GM21619 (cell line): ENCODE measurements around the gene HDLBP.

Experiments
- ATAC-seq: cut with Tn5 transposase; IDR thresholded peaks from one replicate; pipeline ENCODE4 v1.9.1; 2021; ENCODE audit not compliant: unreplicated experiment

The HDLBP gene, protein sequence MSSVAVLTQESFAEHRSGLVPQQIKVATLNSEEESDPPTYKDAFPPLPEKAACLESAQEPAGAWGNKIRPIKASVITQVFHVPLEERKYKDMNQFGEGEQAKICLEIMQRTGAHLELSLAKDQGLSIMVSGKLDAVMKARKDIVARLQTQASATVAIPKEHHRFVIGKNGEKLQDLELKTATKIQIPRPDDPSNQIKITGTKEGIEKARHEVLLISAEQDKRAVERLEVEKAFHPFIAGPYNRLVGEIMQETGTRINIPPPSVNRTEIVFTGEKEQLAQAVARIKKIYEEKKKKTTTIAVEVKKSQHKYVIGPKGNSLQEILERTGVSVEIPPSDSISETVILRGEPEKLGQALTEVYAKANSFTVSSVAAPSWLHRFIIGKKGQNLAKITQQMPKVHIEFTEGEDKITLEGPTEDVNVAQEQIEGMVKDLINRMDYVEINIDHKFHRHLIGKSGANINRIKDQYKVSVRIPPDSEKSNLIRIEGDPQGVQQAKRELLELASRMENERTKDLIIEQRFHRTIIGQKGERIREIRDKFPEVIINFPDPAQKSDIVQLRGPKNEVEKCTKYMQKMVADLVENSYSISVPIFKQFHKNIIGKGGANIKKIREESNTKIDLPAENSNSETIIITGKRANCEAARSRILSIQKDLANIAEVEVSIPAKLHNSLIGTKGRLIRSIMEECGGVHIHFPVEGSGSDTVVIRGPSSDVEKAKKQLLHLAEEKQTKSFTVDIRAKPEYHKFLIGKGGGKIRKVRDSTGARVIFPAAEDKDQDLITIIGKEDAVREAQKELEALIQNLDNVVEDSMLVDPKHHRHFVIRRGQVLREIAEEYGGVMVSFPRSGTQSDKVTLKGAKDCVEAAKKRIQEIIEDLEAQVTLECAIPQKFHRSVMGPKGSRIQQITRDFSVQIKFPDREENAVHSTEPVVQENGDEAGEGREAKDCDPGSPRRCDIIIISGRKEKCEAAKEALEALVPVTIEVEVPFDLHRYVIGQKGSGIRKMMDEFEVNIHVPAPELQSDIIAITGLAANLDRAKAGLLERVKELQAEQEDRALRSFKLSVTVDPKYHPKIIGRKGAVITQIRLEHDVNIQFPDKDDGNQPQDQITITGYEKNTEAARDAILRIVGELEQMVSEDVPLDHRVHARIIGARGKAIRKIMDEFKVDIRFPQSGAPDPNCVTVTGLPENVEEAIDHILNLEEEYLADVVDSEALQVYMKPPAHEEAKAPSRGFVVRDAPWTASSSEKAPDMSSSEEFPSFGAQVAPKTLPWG (N-terminal part only)

DNA sequence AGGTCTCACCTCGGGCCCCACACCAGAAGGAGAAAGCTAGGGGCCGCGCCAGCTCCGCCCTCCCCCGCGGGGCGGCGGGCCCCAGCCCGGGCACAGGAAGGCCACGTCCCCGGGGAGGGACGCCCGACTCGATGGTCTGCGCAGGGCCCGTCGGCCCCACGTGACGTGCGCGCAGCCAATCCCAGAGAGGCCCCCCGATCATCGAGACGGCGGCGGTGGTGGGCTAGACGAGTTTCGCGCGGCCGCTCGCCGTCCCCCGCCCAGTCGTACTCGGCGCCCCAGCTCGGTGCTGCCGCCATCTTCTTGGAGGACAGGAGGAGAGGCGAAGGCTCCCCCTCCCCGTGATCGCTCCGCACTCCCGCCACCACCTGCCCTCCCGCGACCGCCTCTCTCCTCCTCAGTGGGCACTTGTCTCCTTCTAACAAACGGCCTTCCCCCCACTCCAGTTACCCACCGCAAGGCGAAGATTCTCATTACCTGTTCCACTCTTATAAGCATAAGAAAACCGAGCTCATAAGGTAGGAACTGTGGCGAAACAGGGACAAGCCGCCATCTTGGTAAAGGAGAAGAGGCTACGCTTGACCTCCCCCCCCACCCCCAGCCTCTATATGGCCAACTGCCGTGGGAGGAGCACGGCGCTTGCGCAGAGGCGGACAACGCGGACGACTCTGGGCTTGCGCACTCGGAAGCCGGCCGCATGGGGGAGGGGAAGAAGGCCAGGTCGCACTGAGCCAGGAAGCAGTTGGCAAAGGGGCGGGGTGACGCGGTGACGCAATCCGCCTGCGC is at the start of gene HDLBP:
Gene HDLBP, minus strand, starts transcription at position 580 of the 786 bp plus-strand sequence. CDS start 48,803 bp downstream, outside the sequence.
- ATAC-seq: peak; percentile 62

DNA sequence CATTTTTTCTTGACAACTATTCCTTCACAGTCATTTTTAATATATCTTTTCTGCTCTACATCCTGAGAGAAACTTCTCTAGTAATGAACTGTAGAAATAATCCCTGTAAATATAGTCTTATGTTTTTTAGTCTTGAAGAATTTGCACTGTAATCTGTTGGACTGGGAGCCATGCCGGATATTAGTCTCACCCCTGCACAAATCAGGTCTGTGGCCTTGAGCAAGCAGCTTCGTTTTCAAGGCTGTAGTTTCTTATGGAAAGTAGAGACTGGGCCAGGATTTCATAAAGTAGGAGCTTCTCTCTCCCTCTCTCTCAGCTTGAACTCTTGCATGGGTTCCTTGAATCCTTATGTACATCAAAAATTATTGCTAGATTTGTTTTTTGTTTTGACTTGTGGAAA is 49.3 kb upstream of the HDLBP start:
- no peak for ATAC-seq

DNA sequence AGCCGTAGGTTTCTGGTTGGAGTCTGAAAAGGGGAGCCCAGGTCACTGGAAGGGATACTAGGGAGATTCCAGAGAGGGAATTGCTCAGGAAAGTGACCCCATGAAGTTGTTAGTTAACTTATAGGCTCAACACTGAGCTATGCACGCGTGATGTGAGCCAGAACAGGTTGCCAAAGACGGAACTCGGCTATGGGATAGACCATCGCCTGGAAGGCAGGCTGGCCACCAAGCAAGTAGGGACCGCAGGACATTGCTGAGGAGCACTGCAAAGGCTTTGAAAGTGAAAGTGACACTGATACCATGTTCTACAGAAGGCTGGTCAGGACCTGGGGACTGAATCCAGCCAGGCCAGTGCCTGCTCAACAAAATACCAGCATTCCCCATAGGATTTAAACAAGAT is 48.0 kb upstream of the HDLBP start:
- ATAC-seq: no peak

DNA sequence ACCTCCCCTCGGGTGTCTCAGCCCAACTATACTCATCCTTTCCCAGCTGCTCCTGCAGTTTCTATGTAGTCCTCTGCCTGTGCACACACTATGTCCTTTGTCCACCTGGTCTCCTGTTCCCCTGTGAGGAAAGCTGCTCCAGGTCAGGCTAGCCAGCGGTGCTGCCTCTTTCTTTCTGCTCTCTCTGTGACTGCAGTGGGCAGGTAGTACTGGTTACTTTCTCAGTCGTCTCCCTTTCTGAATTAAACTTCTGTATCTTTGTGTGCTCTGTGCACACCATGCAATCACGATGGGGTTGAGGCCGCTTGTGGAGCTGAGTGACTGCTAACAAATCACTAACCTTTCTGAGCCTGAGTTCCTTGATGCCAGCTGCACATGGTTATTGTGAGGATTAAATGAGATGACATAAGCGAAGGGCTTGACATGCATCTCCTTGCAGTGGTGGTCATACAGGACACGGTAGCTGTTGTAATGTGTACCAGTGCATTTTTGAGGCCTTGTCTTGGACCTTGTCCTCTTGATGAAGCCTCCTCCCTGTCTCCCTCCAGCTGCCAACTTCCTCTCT is 44.1 kb upstream of the HDLBP start:
- ATAC-seq: no peak

DNA sequence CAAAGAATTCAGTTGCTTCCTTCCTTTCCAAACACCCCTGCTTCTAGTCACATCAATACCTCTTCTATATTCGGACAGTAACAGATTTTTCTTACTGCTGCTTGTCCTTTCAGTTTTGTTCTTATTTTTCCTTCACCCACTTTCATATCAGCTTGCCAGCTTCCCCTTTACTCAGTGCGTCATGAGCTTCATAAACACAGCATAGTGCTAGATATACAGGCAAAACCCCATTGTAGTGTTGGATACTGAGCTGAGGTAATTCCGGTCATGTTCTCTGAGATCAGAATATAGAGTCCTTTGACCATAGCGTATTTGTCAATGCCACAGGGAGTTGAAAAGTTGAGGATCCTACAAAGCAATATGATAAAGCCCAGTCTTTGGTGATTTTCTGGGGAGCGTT is 43.0 kb upstream of the HDLBP start:
- ATAC-seq: peak; percentile 34

DNA sequence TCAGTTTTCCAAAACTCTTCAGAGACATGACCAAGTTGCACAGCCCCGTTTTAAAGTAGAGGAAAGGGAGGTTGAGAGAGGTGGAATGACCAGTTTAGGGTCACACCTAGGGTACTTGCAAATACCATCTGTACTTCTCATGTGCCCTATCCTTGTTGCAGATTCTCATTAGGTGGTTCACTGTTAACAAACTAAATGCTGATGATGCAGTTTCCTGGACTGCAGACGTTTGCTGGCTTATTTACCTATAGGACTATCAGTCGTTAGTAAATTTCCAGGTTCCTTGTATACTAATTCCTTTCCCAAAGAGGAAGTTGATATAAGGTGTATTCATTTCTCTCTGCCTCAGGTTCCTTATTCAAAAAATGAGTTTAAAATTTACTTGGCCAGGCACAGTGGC is 42.1 kb upstream of the HDLBP start:
- ATAC-seq: no peak

DNA sequence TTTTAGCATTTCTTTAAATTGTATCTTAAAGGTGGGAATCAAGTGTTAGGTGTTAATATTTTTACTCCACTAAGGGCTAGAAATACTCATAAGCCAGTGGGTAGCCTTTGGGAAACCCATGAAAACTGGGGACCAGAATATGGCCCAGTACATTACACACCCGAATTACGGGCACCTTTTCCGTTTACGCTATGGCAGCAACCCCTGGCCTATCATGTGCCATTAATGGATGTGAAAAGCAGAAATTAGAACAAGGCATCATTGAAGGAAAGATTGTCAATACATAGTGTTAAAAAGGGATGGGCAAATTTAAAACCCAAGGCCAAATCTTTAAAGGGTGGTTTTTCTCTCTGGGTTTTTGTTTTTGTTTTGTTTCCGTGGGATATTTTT is 41.4 kb upstream of the HDLBP start:
- ATAC-seq: no peak

DNA sequence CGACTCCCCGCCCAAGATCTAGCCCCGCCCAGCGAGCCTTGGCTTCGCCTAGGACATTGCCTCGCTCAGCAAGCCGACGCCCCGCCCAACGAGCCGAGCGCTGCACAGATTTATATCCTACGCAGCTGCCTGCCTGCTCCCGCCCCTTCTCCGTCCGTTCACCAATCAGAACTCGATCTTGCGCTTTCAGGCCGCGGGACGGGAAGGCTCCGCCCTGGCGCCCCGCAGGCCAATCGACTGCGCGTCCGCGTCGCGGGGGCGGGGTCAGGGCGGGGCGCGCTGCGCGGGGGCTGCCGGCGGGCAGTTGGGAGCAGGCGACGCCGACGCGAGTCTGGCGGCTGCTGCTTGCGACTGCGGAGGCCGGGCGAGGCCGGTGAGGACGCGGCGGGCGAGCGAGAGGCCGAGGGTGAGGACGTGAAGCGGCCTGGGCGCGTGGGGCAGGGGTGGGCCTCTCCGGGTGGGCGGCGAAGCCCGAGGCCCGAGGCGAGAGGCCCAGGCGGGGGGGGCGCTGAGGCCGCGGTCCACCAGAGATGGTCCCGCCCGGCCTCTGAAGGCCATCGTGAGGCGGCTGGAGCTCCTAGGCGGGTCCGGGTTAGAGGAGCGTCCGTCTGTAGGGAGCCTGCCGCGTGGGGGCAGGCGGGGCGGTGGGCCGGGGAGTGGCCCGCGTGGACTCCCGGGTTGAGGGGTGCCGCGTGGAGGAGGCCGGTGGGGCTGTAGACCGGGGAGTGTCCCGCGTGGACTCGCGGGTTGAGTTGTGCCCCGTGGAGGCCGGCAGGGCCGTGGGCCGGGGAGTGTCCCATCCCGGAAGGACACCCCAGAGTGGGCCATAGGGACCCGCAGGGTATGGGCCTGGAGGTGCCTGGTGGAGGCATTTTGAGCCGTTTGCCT is 40.8 kb upstream of the HDLBP start, which contains the start of gene FARP2:
Gene FARP2, plus strand, starts transcription at position 303 of the 888 bp plus-strand sequence. CDS start 16,823 bp downstream, outside the sequence.
- ATAC-seq: peak; percentile 79

DNA sequence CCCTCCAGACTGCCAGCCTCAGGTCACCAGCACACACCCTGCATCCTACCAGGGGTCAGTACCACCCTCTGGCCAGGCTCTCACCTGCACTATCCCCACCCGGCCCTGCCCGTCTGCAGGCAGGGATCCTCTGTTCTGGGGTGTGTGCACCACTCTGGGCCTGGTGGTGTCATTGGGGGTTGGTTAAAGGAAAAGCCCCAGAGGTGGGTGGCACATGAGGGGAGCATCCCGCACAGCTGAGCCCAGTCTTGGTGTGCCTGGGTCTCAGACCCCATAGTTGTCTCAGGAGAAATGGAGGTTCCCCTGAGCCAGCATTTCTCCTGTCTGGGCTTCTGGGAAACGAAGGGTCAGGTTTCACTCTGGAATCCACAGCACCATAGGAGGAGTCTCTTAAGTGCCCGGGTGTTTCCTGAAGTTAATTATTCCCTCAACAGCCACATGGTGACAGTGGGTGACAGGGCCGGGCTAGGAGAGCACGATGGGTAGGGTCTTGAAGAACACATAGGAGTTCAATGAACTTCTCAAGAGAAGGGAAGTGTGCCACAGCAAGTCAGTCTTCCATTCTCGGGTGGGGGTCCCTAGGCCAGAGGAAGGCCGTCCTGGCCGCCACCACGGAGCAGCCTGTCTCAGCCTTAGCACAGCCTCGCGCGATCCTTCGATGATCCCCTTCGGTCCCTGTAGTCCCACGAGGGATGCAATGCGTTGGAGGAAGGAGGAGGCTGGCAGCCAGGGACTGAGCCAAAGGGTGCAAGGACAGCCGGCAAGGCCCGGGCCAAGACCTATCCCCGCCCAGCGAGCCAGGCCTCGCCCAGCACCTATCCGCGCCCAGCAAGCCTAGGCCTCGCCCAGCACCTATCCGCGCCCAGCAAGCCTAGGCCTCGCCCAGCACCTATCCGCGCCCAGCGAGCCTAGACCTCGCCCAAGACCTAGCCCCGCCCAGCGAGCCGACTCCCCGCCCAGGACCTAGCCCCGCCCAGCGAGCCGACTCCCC is 39.5 kb upstream of the HDLBP start:
- ATAC-seq: no peak

DNA sequence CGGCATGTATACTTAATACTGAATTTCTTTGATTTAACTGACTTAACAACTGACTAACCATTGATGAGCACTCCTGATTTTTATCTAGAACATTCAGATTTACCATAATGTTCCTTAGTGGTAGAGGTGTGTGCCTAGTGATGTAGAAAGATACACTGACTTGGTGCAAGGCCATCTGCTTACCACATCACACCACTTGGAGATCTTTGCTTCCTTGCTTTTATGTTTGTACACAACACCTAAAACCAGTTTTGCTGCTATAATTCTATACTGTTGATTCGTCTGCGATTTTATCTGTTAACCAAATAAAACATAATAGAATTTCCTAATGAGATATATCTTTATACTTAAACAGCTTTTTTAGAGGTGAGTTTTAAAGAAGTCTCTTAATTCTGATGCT is 36.8 kb upstream of the HDLBP start:
- no peak for ATAC-seq

DNA sequence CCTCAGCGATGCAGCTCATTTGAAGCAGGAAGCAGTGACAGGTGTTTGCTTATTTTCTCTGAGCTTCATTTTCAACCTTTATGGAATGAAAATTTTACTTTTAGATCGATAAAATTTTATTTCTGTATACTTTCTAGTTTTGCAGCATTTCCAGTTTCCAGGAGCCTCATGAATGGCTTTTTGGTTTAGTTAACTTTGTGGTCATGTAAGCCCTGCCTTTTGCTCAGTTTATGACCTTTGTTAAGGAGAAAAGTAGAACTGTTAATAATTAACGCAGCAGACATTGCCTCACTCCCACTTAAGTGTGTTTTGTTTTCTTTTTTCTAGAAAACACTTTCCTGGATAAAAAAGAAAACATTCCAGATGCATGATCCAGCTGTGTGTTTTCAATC is 36.2 kb upstream of the HDLBP start:
- no peak for ATAC-seq

DNA sequence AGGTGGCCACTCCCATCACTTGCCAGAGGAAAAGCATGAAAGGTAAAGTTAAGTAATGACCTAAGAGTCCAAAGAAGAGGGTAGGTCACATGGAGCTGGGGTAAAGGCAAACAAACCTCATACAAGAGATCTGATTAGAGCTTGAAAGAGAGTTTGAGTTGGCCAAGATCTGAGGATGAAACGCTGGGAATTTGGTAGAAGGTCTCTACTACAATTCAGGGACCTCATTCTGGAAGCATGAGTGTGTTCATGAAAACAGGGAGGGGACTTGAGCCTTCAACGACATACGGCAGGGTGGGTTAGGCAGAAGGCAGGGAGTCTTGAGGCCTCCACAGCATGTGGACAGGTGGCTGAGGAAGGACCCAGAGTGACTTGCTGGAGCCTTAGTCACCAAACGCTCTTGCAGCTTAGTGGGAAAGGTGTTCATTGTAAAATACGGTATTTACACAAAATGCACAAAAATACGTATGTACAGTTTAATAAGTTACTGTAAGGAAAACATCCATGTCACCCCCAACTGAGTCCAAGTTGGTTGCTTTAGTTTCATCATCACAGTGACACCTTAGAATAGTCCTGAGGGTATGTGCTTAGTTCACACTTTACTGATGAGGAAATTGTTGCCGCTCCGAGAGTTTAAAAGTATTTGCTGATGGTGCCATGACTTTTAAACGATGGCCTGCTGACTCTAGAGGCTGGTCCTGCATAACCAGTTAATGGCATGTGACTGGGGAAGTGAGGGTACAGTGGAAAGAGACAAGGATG is 35.6 kb upstream of the HDLBP start:
- no peak for ATAC-seq

DNA sequence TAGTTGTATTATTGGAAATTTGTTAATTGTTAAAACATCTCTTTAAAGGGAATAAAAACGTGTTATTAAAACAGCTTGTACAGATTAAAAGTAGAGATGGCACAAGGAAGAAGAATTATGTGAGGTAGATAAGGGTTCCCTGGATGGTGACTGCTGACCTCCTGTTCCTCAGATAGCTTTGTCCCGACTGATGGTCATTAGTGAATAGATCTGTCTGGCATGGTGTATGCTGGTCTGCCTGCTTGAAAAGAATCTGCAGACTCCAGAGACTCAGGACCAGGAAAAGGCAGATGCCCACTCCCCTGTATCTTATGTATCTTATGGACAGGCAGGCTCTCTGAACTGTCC is 35.0 kb upstream of the HDLBP start:
- no peak for ATAC-seq

DNA sequence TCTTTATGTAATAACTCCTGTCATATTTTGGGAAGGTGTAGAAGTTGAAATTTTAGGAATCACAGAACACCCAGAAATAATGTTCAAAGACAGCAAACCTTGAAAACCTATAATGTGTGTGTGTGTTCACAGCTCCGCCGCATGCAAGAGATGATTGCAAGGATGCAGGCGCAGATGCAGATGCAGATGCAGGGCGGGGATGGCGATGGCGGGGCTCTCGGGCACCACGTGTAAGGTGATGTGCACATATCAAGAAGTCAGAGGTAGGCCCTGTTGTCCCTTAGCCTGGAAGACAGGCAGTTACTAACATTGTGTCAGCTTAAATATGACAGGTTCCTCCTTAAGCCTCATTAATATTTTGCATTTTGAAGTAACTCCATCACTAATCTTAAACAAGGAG is 34.5 kb upstream of the HDLBP start:
- no peak for ATAC-seq

DNA sequence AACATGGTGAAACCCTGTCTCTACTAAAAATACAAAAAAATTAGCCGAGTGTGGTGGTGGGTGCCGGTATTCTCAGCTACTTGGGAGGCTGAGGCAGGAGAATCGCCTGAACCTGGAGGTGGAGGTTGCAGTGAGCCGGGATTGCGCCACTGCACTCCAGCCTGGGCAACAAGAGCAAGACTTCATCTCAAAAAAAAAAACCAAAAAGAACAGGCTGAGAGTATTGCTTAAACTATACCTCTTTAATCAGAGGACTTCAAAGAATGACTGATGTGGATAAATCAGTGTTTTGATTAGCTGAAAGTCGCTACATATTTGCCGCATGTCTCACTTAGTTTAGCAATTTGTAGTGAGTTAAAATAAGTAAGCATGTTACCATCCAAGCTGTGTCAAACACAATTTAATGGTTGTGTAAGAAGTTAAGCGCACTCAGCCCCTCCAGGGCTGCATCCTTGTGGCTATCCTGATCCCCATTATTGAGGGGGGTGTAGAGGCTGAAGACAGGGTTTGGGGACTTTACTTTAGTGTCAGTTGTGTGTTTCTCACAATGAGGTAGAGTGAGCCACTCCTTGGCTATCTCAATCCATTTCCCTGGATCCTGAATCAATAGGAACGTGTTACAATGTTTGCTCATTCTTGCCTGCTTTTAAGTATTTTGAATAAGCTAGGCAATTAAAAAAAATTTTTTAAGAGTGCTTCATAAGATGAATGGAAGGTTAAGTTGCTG is 29.6 kb upstream of the HDLBP start:
- no peak for ATAC-seq

DNA sequence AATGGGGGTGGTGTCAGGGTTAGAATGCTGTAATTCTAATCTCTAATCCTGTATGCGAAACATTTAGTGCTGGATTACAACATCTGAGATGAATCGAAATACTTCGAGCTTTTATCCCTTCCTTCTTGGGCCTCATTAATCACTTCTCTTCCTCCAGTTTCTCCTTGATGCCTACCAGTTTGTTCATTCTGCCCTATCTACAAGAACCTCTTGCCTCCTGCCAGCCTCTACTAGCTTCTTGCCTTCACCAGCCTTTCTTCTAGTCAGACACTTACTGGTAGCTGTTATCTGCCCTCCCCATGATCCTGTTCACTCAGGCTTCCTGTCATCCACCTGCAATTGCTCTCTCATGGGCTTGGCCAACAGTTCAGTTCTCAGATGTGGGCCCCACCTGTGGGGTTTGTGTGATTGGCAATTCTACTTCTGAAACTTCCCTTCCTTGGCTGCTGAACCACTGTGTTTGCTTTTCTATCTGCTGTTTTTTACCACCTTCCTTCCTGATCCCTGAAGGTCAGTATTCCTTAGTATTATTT is 25.2 kb upstream of the HDLBP start:
- ATAC-seq: no peak
